ENCODE measurements around the gene XCL2. TPM values are rescaled to one million over a fixed set of nuclear protein-coding genes. Genes with fewer than 3 reads are reported as not detected.

Gene XCL2
- total RNA-seq, 1 experiment from 2014 or later = not detected

DNA sequence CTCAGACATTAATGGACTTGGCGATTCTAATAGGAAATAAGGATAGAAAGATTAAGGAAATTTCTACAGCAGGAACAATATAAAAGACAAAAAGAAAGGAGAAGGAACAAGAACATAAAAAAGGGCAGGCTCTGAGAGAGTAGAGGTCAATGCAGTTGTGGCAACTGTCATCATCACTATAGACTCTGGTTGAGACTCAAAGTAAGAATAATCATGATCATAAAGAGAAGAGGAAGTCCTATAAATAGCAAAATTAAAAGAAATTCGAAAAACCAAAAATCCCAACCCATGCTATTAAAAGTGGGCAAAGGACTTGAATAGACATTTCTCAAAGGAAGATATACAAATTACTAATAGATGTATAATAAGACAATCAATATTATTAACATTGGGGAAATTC lies 18.2 kb upstream of the XCL2 start:
- TF ChIP-seq POLR2A (IDR thresholded peaks at IDR 0.05; ENCODE audit: borderline replicate concordance, extremely low read depth, insufficient read depth, insufficient read length) (no peak), EZH2phosphoT487 (IDR thresholded peaks at IDR 0.05; ENCODE audit: borderline replicate concordance) (no peak), ZNF274 (IDR thresholded peaks at IDR 0.05; ENCODE audit: low read depth, low read length) (no peak), EZH2 (IDR thresholded peaks at IDR 0.05) (no peak), JUND (IDR thresholded peaks at IDR 0.05) (no peak), SRF (IDR thresholded peaks at IDR 0.05; ENCODE audit: low read depth) (no peak), EGR1 (IDR thresholded peaks at IDR 0.05; ENCODE audit: low read depth) (no peak), ZFX (IDR thresholded peaks at IDR 0.05) (no peak), RAD21 (IDR thresholded peaks at IDR 0.05; ENCODE audit: low read depth) (no peak), TCF7L2 (IDR thresholded peaks at IDR 0.05; ENCODE audit: borderline replicate concordance, extremely low read depth, insufficient read depth, insufficient read length) (no peak), ELF1 (IDR thresholded peaks at IDR 0.05; ENCODE audit: borderline replicate concordance, low read depth) (no peak), POLR2AphosphoS5 (IDR thresholded peaks at IDR 0.05; ENCODE audit: low read depth, low read length) (no peak), CEBPB (IDR thresholded peaks at IDR 0.05; ENCODE audit: low read depth) (no peak), SIN3A (IDR thresholded peaks at IDR 0.05; ENCODE audit: low read depth) (no peak)
- TF ChIP-seq, protein P1, sequence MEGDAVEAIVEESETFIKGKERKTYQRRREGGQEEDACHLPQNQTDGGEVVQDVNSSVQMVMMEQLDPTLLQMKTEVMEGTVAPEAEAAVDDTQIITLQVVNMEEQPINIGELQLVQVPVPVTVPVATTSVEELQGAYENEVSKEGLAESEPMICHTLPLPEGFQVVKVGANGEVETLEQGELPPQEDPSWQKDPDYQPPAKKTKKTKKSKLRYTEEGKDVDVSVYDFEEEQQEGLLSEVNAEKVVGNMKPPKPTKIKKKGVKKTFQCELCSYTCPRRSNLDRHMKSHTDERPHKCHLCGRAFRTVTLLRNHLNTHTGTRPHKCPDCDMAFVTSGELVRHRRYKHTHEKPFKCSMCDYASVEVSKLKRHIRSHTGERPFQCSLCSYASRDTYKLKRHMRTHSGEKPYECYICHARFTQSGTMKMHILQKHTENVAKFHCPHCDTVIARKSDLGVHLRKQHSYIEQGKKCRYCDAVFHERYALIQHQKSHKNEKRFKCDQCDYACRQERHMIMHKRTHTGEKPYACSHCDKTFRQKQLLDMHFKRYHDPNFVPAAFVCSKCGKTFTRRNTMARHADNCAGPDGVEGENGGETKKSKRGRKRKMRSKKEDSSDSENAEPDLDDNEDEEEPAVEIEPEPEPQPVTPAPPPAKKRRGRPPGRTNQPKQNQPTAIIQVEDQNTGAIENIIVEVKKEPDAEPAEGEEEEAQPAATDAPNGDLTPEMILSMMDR (IDR thresholded peaks at IDR 0.05 in 2 of 3, conservative IDR thresholded peaks at IDR 0.05 in 1 of 3; ENCODE audit: borderline replicate concordance in 1 of 3, insufficient read depth in 1 of 3, low read depth in 2 of 3, low read length in 2 of 3) = no peak
- TF ChIP-seq, protein P2, sequence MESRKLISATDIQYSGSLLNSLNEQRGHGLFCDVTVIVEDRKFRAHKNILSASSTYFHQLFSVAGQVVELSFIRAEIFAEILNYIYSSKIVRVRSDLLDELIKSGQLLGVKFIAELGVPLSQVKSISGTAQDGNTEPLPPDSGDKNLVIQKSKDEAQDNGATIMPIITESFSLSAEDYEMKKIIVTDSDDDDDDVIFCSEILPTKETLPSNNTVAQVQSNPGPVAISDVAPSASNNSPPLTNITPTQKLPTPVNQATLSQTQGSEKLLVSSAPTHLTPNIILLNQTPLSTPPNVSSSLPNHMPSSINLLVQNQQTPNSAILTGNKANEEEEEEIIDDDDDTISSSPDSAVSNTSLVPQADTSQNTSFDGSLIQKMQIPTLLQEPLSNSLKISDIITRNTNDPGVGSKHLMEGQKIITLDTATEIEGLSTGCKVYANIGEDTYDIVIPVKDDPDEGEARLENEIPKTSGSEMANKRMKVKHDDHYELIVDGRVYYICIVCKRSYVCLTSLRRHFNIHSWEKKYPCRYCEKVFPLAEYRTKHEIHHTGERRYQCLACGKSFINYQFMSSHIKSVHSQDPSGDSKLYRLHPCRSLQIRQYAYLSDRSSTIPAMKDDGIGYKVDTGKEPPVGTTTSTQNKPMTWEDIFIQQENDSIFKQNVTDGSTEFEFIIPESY (IDR thresholded peaks at IDR 0.05; ENCODE audit: extremely low read depth, insufficient replicate concordance, low read length) = no peak
- TF ChIP-seq, protein P3, sequence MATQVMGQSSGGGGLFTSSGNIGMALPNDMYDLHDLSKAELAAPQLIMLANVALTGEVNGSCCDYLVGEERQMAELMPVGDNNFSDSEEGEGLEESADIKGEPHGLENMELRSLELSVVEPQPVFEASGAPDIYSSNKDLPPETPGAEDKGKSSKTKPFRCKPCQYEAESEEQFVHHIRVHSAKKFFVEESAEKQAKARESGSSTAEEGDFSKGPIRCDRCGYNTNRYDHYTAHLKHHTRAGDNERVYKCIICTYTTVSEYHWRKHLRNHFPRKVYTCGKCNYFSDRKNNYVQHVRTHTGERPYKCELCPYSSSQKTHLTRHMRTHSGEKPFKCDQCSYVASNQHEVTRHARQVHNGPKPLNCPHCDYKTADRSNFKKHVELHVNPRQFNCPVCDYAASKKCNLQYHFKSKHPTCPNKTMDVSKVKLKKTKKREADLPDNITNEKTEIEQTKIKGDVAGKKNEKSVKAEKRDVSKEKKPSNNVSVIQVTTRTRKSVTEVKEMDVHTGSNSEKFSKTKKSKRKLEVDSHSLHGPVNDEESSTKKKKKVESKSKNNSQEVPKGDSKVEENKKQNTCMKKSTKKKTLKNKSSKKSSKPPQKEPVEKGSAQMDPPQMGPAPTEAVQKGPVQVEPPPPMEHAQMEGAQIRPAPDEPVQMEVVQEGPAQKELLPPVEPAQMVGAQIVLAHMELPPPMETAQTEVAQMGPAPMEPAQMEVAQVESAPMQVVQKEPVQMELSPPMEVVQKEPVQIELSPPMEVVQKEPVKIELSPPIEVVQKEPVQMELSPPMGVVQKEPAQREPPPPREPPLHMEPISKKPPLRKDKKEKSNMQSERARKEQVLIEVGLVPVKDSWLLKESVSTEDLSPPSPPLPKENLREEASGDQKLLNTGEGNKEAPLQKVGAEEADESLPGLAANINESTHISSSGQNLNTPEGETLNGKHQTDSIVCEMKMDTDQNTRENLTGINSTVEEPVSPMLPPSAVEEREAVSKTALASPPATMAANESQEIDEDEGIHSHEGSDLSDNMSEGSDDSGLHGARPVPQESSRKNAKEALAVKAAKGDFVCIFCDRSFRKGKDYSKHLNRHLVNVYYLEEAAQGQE (IDR thresholded peaks at IDR 0.05; ENCODE audit: low read depth) = no peak
- TF ChIP-seq, protein P4, sequence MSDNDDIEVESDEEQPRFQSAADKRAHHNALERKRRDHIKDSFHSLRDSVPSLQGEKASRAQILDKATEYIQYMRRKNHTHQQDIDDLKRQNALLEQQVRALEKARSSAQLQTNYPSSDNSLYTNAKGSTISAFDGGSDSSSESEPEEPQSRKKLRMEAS (IDR thresholded peaks at IDR 0.05) = no peak

More for the DNA sequence above, 18.2 kb upstream of the XCL2 start:
- Histone ChIP-seq H3K4me1 (ENCODE audit: control insufficient read depth in 1 of 2, insufficient read depth in 2 of 2, low read length in 2 of 2) (no peaks in the 10 kb centered on the region), H3K9me2 (ENCODE audit: insufficient read depth) (no peaks in the 10 kb centered on the region), H3K4me2 (ENCODE audit: low read length) (no peak overlapping the region), H3K79me2 (ENCODE audit: insufficient read depth, low read length) (no peaks in the 10 kb centered on the region), H3K9me3 (ENCODE audit: control insufficient read depth in 1 of 2, insufficient read depth in 1 of 2, low read depth in 1 of 2, low read length in 2 of 2) (no peaks in the 10 kb centered on the region), H3K36me3 (ENCODE audit: control insufficient read depth in 1 of 2, insufficient read depth in 2 of 2, low read length in 2 of 2) (no peaks in the 10 kb centered on the region), H4K20me1 (ENCODE audit: insufficient read depth) (no peaks in the 10 kb centered on the region), H3K27ac (ENCODE audit: low read depth, low read length) (no peak overlapping the region), H3K4me3 (replicated peaks in 1 of 2; ENCODE audit: low read depth in 1 of 2, low read length in 2 of 2) (no peak overlapping the region), H2AFZ (ENCODE audit: low read depth, low read length, poor library complexity, severe bottlenecking) (no peak overlapping the region), H3K27me3 (ENCODE audit: insufficient read depth, low read length) (no peaks in the 10 kb centered on the region), H3K9ac (ENCODE audit: low read length) (no peak overlapping the region)
- DNase-seq (ENCODE audit: low read depth, low spot score) (no peak), ATAC-seq (no peak)
- intact Hi-C loops (cut with micrococcal nuclease) = no loop called here
- CTCF ChIA-PET = no interaction called here
- no TSS peak for BruUV-seq (replicated peaks)
- RAD21 ChIA-PET (ENCODE audit: low non-redundant PET in 1 of 2, low total read pairs in 2 of 2, uncharacterized antibody in 2 of 2, unreplicated experiment in 2 of 2) = no interaction called here
- POLR2A ChIA-PET = no interaction called here

All from HCT116 (cell line).